ENCODE data around the gene ARL10.

The ARL10 gene

DNA sequence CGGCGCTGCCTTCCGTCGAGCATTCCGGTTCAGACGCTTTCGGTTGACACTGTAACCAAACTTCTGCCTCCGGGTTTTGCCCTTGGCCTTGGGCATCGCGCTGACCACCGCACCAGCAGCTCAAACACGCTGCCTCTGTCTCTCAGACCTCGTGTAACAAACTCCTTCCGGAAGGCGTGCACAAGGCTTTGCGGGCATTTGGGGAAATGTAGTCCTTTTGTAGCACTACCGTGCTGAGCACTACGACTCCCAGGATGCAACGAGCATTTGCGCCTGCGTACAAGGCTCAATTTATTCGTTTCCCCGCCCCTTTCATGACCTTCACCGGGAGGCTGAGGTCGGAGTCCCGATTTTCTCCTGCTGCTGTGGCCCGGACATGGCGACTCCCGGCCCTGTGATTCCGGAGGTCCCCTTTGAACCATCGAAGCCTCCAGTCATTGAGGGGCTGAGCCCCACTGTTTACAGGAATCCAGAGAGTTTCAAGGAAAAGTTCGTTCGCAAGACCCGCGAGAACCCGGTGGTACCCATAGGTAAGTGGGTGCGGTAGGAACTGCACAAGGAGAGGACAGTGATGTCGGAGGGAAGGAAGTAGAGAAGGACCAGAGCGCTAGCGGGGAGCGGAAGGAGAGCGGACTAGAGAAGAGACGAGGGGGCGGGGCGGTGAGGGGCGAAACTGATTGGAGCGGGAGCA lies 23.3 kb downstream of the ARL10 start, which contains the start of the genes HIGD2A and NOP16 (continued):
- TF ChIP-seq ZNF211 (tag by site-specific recombination; IDR thresholded peaks at IDR 0.05; ENCODE audit: low read depth) (no peak), ZNF510 (tag by site-specific recombination; IDR thresholded peaks at IDR 0.05; ENCODE audit: insufficient replicate concordance) (no peak), OVOL3 (tag by site-specific recombination; IDR thresholded peaks at IDR 0.05) (peak; percentile 97), ZFP37 (tag by site-specific recombination; IDR thresholded peaks at IDR 0.05) (peak; percentile 98), ZNF221 (tag by site-specific recombination; IDR thresholded peaks at IDR 0.05; ENCODE audit: borderline replicate concordance) (no peak), ZFHX2 (tag by site-specific recombination; conservative IDR thresholded peaks at IDR 0.05) (peak; percentile 73), ZNF248 (tag by site-specific recombination; IDR thresholded peaks at IDR 0.05) (no peak), HOXD13 (CRISPR knock-in tag; IDR thresholded peaks at IDR 0.05; ENCODE audit: borderline replicate concordance) (peak; percentile 72), ZNF76 (tag by site-specific recombination; IDR thresholded peaks at IDR 0.05; ENCODE audit: borderline replicate concordance, low read depth) (peak; percentile 96), ZNF529 (tag by site-specific recombination; IDR thresholded peaks at IDR 0.05; ENCODE audit: insufficient replicate concordance) (no peak), ZNF423 (tag by site-specific recombination; IDR thresholded peaks at IDR 0.05) (no peak), ZNF184 (tag by site-specific recombination; IDR thresholded peaks at IDR 0.05) (no peak), KLF9 (tag by site-specific recombination; IDR thresholded peaks at IDR 0.05; ENCODE audit: low read depth) (peak; percentile 95), ZNF555 (tag by site-specific recombination; conservative IDR thresholded peaks at IDR 0.05) (no peak), ZNF433 (tag by site-specific recombination; IDR thresholded peaks at IDR 0.05; ENCODE audit: low read depth) (no peak), SP3 (tag by site-specific recombination; IDR thresholded peaks at IDR 0.05) (peak; percentile 99), MZF1 (tag by site-specific recombination; IDR thresholded peaks at IDR 0.05; ENCODE audit: borderline replicate concordance) (no peak), ZNF626 (tag by site-specific recombination; IDR thresholded peaks at IDR 0.05) (no peak), ZNF114 (tag by site-specific recombination; IDR thresholded peaks at IDR 0.05) (no peak), YY1 (tag by site-specific recombination; IDR thresholded peaks at IDR 0.05) (peak; percentile 95), ZNF146 (tag by site-specific recombination; IDR thresholded peaks at IDR 0.05) (peak; percentile 82), ZNF16 (tag by site-specific recombination; IDR thresholded peaks at IDR 0.05; ENCODE audit: low read depth) (no peak), ZNF785 (tag by site-specific recombination; IDR thresholded peaks at IDR 0.05) (peak; percentile 66; the same call in 1 of the 2 replicates)
- TF ChIP-seq, protein P1, sequence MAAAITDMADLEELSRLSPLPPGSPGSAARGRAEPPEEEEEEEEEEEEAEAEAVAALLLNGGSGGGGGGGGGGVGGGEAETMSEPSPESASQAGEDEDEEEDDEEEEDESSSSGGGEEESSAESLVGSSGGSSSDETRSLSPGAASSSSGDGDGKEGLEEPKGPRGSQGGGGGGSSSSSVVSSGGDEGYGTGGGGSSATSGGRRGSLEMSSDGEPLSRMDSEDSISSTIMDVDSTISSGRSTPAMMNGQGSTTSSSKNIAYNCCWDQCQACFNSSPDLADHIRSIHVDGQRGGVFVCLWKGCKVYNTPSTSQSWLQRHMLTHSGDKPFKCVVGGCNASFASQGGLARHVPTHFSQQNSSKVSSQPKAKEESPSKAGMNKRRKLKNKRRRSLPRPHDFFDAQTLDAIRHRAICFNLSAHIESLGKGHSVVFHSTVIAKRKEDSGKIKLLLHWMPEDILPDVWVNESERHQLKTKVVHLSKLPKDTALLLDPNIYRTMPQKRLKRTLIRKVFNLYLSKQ (tag by site-specific recombination; IDR thresholded peaks at IDR 0.05; ENCODE audit: borderline replicate concordance) = no peak
- TF ChIP-seq, protein P2, sequence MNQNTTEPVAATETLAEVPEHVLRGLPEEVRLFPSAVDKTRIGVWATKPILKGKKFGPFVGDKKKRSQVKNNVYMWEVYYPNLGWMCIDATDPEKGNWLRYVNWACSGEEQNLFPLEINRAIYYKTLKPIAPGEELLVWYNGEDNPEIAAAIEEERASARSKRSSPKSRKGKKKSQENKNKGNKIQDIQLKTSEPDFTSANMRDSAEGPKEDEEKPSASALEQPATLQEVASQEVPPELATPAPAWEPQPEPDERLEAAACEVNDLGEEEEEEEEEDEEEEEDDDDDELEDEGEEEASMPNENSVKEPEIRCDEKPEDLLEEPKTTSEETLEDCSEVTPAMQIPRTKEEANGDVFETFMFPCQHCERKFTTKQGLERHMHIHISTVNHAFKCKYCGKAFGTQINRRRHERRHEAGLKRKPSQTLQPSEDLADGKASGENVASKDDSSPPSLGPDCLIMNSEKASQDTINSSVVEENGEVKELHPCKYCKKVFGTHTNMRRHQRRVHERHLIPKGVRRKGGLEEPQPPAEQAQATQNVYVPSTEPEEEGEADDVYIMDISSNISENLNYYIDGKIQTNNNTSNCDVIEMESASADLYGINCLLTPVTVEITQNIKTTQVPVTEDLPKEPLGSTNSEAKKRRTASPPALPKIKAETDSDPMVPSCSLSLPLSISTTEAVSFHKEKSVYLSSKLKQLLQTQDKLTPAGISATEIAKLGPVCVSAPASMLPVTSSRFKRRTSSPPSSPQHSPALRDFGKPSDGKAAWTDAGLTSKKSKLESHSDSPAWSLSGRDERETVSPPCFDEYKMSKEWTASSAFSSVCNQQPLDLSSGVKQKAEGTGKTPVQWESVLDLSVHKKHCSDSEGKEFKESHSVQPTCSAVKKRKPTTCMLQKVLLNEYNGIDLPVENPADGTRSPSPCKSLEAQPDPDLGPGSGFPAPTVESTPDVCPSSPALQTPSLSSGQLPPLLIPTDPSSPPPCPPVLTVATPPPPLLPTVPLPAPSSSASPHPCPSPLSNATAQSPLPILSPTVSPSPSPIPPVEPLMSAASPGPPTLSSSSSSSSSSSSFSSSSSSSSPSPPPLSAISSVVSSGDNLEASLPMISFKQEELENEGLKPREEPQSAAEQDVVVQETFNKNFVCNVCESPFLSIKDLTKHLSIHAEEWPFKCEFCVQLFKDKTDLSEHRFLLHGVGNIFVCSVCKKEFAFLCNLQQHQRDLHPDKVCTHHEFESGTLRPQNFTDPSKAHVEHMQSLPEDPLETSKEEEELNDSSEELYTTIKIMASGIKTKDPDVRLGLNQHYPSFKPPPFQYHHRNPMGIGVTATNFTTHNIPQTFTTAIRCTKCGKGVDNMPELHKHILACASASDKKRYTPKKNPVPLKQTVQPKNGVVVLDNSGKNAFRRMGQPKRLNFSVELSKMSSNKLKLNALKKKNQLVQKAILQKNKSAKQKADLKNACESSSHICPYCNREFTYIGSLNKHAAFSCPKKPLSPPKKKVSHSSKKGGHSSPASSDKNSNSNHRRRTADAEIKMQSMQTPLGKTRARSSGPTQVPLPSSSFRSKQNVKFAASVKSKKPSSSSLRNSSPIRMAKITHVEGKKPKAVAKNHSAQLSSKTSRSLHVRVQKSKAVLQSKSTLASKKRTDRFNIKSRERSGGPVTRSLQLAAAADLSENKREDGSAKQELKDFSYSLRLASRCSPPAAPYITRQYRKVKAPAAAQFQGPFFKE (tag by site-specific recombination; IDR thresholded peaks at IDR 0.05; ENCODE audit: borderline replicate concordance) = no peak
- TF ChIP-seq, protein P3, sequence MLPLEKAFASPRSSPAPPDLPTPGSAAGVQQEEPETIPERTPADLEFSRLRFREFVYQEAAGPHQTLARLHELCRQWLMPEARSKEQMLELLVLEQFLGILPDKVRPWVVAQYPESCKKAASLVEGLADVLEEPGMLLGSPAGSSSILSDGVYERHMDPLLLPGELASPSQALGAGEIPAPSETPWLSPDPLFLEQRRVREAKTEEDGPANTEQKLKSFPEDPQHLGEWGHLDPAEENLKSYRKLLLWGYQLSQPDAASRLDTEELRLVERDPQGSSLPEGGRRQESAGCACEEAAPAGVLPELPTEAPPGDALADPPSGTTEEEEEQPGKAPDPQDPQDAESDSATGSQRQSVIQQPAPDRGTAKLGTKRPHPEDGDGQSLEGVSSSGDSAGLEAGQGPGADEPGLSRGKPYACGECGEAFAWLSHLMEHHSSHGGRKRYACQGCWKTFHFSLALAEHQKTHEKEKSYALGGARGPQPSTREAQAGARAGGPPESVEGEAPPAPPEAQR (tag by site-specific recombination; IDR thresholded peaks at IDR 0.05) = peak; percentile 99
- TF ChIP-seq, protein P4, sequence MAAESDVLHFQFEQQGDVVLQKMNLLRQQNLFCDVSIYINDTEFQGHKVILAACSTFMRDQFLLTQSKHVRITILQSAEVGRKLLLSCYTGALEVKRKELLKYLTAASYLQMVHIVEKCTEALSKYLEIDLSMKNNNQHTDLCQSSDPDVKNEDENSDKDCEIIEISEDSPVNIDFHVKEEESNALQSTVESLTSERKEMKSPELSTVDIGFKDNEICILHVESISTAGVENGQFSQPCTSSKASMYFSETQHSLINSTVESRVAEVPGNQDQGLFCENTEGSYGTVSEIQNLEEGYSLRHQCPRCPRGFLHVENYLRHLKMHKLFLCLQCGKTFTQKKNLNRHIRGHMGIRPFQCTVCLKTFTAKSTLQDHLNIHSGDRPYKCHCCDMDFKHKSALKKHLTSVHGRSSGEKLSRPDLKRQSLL (tag by site-specific recombination; IDR thresholded peaks at IDR 0.05) = no peak
- TF ChIP-seq, protein P5, sequence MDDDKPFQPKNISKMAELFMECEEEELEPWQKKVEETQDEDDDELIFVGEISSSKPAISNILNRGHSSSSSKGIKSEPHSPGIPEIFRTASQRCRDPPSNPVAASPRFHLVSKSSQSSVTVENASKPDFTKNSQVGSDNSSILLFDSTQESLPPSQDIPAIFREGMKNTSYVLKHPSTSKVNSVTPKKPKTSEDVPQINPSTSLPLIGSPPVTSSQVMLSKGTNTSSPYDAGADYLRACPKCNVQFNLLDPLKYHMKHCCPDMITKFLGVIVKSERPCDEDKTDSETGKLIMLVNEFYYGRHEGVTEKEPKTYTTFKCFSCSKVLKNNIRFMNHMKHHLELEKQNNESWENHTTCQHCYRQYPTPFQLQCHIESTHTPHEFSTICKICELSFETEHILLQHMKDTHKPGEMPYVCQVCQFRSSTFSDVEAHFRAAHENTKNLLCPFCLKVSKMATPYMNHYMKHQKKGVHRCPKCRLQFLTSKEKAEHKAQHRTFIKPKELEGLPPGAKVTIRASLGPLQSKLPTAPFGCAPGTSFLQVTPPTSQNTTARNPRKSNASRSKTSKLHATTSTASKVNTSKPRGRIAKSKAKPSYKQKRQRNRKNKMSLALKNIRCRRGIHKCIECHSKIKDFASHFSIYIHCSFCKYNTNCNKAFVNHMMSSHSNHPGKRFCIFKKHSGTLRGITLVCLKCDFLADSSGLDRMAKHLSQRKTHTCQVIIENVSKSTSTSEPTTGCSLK (tag by site-specific recombination; IDR thresholded peaks at IDR 0.05) = no peak

All from HEK293 (cell line).